GM12878 (cell line): ENCODE data around the gene PROB1. TPM values are rescaled to one million over a fixed set of nuclear protein-coding genes. Genes with fewer than 3 reads are reported as not detected.

Experiments used
- ATAC-seq: fragments of 200-7000 bp; cut with Tn5 transposase; 3 replicates; pipeline ENCODE4 v1.9.1; 2020; ENCODE audit warnings: mild to moderate bottlenecking, moderate library complexity
- BruUV-seq: library from RNA; stranded (reverse); fragments of 400-500 nt; replicated peaks from 2 replicates; lab custom pipeline; 2021; lab: Mats Ljungman, UMichigan
- CTCF ChIA-PET: fragments of 300-600 bp; sonication (Branson Sonifier 250); formaldehyde crosslinking; extraction: SDS; loops from one replicate; lab custom pipeline; 2021; ENCODE audit warnings: inconsistent platforms; lab: Yijun Ruan, JAX
- POLR2A ChIA-PET: fragments of 350-600 bp; formaldehyde crosslinking; extraction: SDS; loops from one replicate; lab custom pipeline; 2021; ENCODE audit warnings: inconsistent platforms; lab: Charles Lee
- RAD21 ChIA-PET: fragments of 300-600 bp; sonication (Branson Sonifier 250); formaldehyde crosslinking; loops from one replicate; lab custom pipeline; 2023; ENCODE audit warnings: antibody characterized with exemption; ENCODE audit not compliant: unreplicated experiment; lab: Charles Lee
- SMC1A ChIA-PET: fragments of 300-600 bp; sonication (Branson Sonifier 250); formaldehyde crosslinking; loops from one replicate; lab custom pipeline; 2023; ENCODE audit not compliant: unreplicated experiment, uncharacterized antibody; lab: Charles Lee
- DNase-seq: peaks from one replicate; pipeline ENCODE4 v3.0.0-alpha.2; 2011; ENCODE audit warnings: low read depth, low spot score
- FAIRE-seq: peaks from 3 replicates; lab custom pipeline; 2011; peaks lifted over from hg19 to GRCh38; lab: Jason Lieb, UNC
- H2AFZ ChIP-seq: 2 replicates; pipeline ENCODE4 v1.6.0; 2011; ENCODE audit warnings: low read depth, low read length, control low read depth; ENCODE audit not compliant: control insufficient read depth
- H3K27ac ChIP-seq: 2 replicates; pipeline ENCODE4 v1.5.1; 2011; ENCODE audit warnings: control low read depth; ENCODE audit not compliant: control insufficient read depth, insufficient read depth
- H3K27me3 ChIP-seq, 2 experiments: replicated peaks in 1 of 2; 2 replicates each; pipeline versions ENCODE4 v1.6.0 to v1.6.1; 2011; ENCODE audit warnings: low read length in 1 of 2; ENCODE audit not compliant: control insufficient read depth in 2 of 2, insufficient read depth in 2 of 2
- H3K36me3 ChIP-seq, 2 experiments: 2 replicates each; pipeline ENCODE4 v1.5.1; 2011; ENCODE audit warnings: low read length in 1 of 2; ENCODE audit not compliant: control insufficient read depth in 2 of 2, insufficient read depth in 2 of 2
- H3K4me1 ChIP-seq: 2 replicates; pipeline ENCODE4 v1.6.1; 2011; ENCODE audit warnings: mild to moderate bottlenecking, low read length, moderate library complexity, mixed read lengths; ENCODE audit not compliant: control insufficient read depth, insufficient read depth
- H3K4me2 ChIP-seq: 2 replicates; pipeline ENCODE4 v1.6.0; 2011; ENCODE audit warnings: control low read depth; ENCODE audit not compliant: control insufficient read depth, insufficient read depth
- H3K4me3 ChIP-seq: fragments of 200-600 bp; sonication (generic); 2 replicates; pipeline ENCODE4 v1.5.1; 2016
- H3K79me2 ChIP-seq: 2 replicates; pipeline ENCODE4 v1.6.0; 2011; ENCODE audit warnings: low read length; ENCODE audit not compliant: control insufficient read depth, insufficient read depth
- H3K9ac ChIP-seq: 2 replicates; pipeline ENCODE4 v1.8.0; 2011; ENCODE audit warnings: low read length, control low read depth, mixed read lengths; ENCODE audit not compliant: control insufficient read depth, insufficient read depth
- H3K9me3 ChIP-seq: replicated peaks from 3 replicates; pipeline ENCODE4 v1.5.1; 2011; ENCODE audit warnings: mild to moderate bottlenecking, low read length; ENCODE audit not compliant: control insufficient read depth, insufficient read depth
- H4K20me1 ChIP-seq: 2 replicates; pipeline ENCODE4 v1.6.0; 2011; ENCODE audit not compliant: control insufficient read depth, insufficient read depth
- CREM ChIP-seq: IDR thresholded peaks from 2 replicates; pipeline ENCODE4 v1.6.1; 2014; ENCODE audit warnings: antibody characterized with exemption, low read depth
- HDGF ChIP-seq: fragments of 450-650 bp; IDR thresholded peaks from 2 replicates; pipeline ENCODE4 v1.6.1; 2016; ENCODE audit warnings: antibody characterized with exemption
- NR2C2 ChIP-seq: IDR thresholded peaks from 2 replicates; pipeline ENCODE4 v1.6.1; 2011; ENCODE audit warnings: borderline replicate concordance, low read depth; ENCODE audit not compliant: control insufficient read depth, insufficient read length
- PML ChIP-seq: IDR thresholded peaks from 2 replicates; pipeline ENCODE4 v1.6.1; 2012; ENCODE audit warnings: low read length, inconsistent platforms
- POLR2AphosphoS2 ChIP-seq: IDR thresholded peaks from 2 replicates; pipeline ENCODE4 v1.6.1; 2011; ENCODE audit warnings: low read depth, mild to moderate bottlenecking, low read length, improper control_type of control experiment, moderate library complexity
- POU2F2 ChIP-seq: IDR thresholded peaks from 3 replicates; pipeline ENCODE4 v1.6.1; 2011; ENCODE audit warnings: low read depth, mild to moderate bottlenecking, low read length, borderline replicate concordance
- SMAD5 ChIP-seq: IDR thresholded peaks from 2 replicates; pipeline ENCODE4 v1.6.1; 2016; ENCODE audit warnings: antibody characterized with exemption, low read depth
- ZBED1 ChIP-seq: IDR thresholded peaks from 2 replicates; pipeline ENCODE4 v1.6.1; 2016; ENCODE audit warnings: borderline replicate concordance
- WGBS: methylation state at CpG from one replicate; pipeline ENCODE4 v1.1.6; 2016; ENCODE audit warnings: low lambda C conversion rate; ENCODE audit not compliant: insufficient replicate concordance, insufficient coverage; ENCODE audit errors: missing lambda C conversion rate; 5-methylcytosine and 5-hydroxymethylcytosine counted together
- in situ Hi-C: fragments of 300-500 bp; cut with MboI; formaldehyde crosslinking; loops from 9 replicates; pipeline ENCODE4 v1.14.3; 2018; ENCODE audit warnings: mixed read lengths
- intact Hi-C: fragments of 100-400 bp; cut with micrococcal nuclease; formaldehyde crosslinking; loops from one replicate; pipeline ENCODE4 v1.14.2; 2022; ENCODE audit not compliant: unreplicated experiment
- polyA plus RNA-seq, 11 experiments: library from polyadenylated mRNA; depleted of rRNA in 4 of 11; unstranded in 6 of 11; stranded (reverse) in 5 of 11; fragments of >200 nt; fragmentation: Nextera tagmentation in 4 of 11; fragmentation: Illumina TruSeq in 1 of 11; extraction: Ambion mirVana in 4 of 11; extraction: Trizol in 1 of 11; gene quantifications; 1 replicate in 1 of 11; 2 replicates in 10 of 11; pipeline versions ENCODE4 v1.2.1 to v1.2.3, GENCODE V29; 2011 to 2016; ENCODE audit warnings: inconsistent platforms in 2 of 11, missing spikeins in 2 of 11, low read depth in 1 of 11
- total RNA-seq, 4 experiments: library from RNA; depleted of rRNA in 3 of 4; stranded (reverse); fragments of >200 nt in 3 of 4; fragmentation: Illumina TruSeq in 1 of 4; extraction: Trizol in 1 of 4; gene quantifications; 2 replicates each; pipeline versions ENCODE4 v1.2.1 to v1.2.3, GENCODE V29; 2013 to 2021

PROB1 gene
- total and polyA plus RNA-seq, 10 of the 15 experiments (the other 5 are each of a cell fraction or from before 2014, with no cell fraction given): 0.14 to 8.1 (median 2.9) TPM

DNA sequence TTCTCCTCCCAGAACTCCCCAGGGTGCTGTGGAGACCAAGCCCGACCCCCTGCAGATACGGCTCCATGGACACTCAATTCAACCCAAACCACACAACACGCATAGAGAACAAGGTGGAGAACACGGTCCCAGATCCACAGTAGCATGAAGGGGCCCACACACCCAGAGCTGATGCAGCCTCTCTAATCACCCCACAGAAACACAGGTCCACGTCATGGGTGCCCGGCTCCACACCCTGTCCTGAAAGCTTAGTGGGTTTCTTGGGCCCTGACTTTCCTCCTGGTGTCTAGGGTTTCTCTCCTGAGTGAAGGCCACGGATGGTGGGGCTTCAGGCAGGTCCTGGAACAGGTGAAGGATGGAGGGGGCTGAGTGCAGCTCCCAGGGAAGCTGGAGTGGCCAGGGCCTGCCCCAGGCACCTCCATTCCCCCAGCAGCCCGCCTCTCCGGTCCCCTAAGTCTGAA lies 10.3 kb downstream of the PROB1 start:
- peak overlapping the region; percentile 51 for H3K4me2 ChIP-seq
- in situ Hi-C loops: no loop called here
- BruUV-seq: no TSS peak

DNA sequence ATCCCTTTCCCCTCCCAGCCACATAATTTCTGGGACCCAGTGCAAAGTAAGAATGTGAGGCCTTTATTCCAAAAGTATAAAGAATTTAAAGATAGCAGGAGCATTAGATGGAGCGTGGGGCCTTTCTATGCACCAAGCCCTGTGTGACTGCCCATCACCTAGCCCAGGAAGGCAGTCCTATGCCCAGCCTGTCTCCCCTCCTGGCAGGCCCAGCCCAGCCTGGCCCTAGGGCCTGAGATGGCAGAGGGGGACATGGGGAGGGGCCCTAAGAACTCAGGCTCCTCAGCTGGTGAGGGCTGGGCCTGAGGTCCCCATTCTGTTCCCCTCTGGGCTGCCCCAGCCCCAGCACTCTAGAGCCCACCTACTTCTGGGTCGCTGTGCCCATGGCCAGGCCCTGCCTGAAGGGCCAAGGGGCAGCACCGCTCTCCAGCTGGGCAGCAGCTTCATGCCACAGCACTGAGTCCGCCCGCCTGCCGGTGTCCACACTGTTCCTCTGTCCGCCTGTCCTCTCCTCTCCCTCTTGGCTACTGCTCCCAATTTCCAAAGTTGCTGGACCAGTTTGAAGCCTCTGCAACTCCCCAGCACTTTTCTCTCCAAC lies 10.8 kb downstream of the PROB1 start:
- Histone ChIP-seq H3K27ac (peak overlapping the region; percentile 62), H3K9me3 (no peaks in the 10 kb centered on the region), H3K4me1 (peaks cover 32% of the 10 kb centered on the region), H3K9ac (no peak overlapping the region; the same call in 1 of the 2 replicates), H3K4me3 (no peak overlapping the region), H3K27me3 (no peaks in the 10 kb centered on the region), H2AFZ (no peak overlapping the region), H3K4me2 (no peak overlapping the region), H3K79me2 (peaks cover 23% of the 10 kb centered on the region), H3K36me3 (no peaks in the 10 kb centered on the region; a peak in 2 of 4 replicates), H4K20me1 (no peaks in the 10 kb centered on the region)
- DNase-seq: no peak
- TF ChIP-seq POU2F2 (0 out of 3 replicates have a peak, but pooled peaks have one; percentile 7), PML (no peak)
- in situ Hi-C loops (no loop called here), intact Hi-C loops (no loop called here)
- FAIRE-seq: no peak
- BruUV-seq: no TSS peak
- ATAC-seq: no peak
- ChIA-PET RAD21 (interaction anchor here (1.0 kb wide), 1 partner anchor 18 kb away, joined by 3 read pairs; no protein-coding TSS in a partner anchor), POLR2A (no interaction called here), CTCF (interaction anchor here (1.0 kb wide), 1 partner anchor 42 kb away, joined by 3 read pairs; the partner anchor contains the start of gene PAIP2), SMC1A (no interaction called here)
- WGBS: 81% methylated on average over 7 of the region's 7 CpGs

More for the DNA sequence above, 10.3 kb downstream of the PROB1 start:
- TF ChIP-seq ZBED1 (no peak), POLR2AphosphoS2 (peak; percentile 14; the same call in 1 of the 2 replicates), NR2C2 (no peak), CREM (0 out of 2 replicates have a peak, but pooled peaks have one; percentile 12), HDGF (no peak), SMAD5 (0 out of 2 replicates have a peak, but pooled peaks have one; percentile 53)
- TF ChIP-seq, all 136 proteins: peak for 3
- POLR2A ChIA-PET: no interaction called here
- peak overlapping the region; percentile 42 for H3K9ac ChIP-seq
- H2AFZ ChIP-seq: no peak overlapping the region; the same call in 1 of the 2 replicates
- no peak for FAIRE-seq
- H3K79me2 ChIP-seq: peaks cover 29% of the 10 kb centered on the region
- no peaks in the 10 kb centered on the region for H3K9me3 ChIP-seq
- H3K27me3 ChIP-seq: no peaks in the 10 kb centered on the region
- H3K4me1 ChIP-seq: peaks cover 36% of the 10 kb centered on the region
- peak overlapping the region; percentile 62 for H3K27ac ChIP-seq
- DNase-seq: no peak
- H3K4me3 ChIP-seq: 0 out of 2 replicates have a peak overlapping the region, but pooled peaks have one; percentile 17
- intact Hi-C loops: loop anchor here (5.0 kb wide), 1 partner anchor 187 kb away; the partner anchor contains the start of gene SIL1
- H3K36me3 ChIP-seq: no peaks in the 10 kb centered on the region; a peak in 2 of 4 replicates
- 30% methylated on average over 9 of the region's 9 CpGs for WGBS
- SMC1A ChIA-PET: no interaction called here
- ATAC-seq: peak; percentile 3
- no peaks in the 10 kb centered on the region for H4K20me1 ChIP-seq
- CTCF ChIA-PET: interaction anchor here (1.0 kb wide), 1 partner anchor 43 kb away, joined by 3 read pairs; the partner anchor contains the start of gene PAIP2
- RAD21 ChIA-PET: interaction anchor here (1.0 kb wide), 1 partner anchor 18 kb away, joined by 3 read pairs; no protein-coding TSS in a partner anchor
